ENCODE data around the gene MAP3K20.

The MAP3K20 gene

GRCh38 chr2:173043897-173044519 is 31.6 kb upstream of the MAP3K20 start:
- no peak for TF ChIP-seq CTCF (IDR thresholded peaks at IDR 0.05; ENCODE audit: borderline replicate concordance, insufficient read depth, low read depth, low read length)
- H3K4me3 ChIP-seq (ENCODE audit: low read depth, low read length) = no peak overlapping the region

- H3K4me3 ChIP-seq (ENCODE audit: low read depth, low read length) = no peak overlapping the region
- TF ChIP-seq CTCF (IDR thresholded peaks at IDR 0.05; ENCODE audit: borderline replicate concordance, insufficient read depth, low read depth, low read length) = no peak
Measured at GRCh38 chr2:173044686-173045085, 31.0 kb upstream of the MAP3K20 start.

- no peak overlapping the region for H3K4me3 ChIP-seq (ENCODE audit: low read depth, low read length)
- TF ChIP-seq CTCF (IDR thresholded peaks at IDR 0.05; ENCODE audit: borderline replicate concordance, insufficient read depth, low read depth, low read length) = no peak
Measured at GRCh38 chr2:173045181-173045580, 30.5 kb upstream of the MAP3K20 start.

- no peak overlapping the region for H3K4me3 ChIP-seq (ENCODE audit: low read depth, low read length)
- TF ChIP-seq CTCF (IDR thresholded peaks at IDR 0.05; ENCODE audit: borderline replicate concordance, insufficient read depth, low read depth, low read length) = no peak
Measured at GRCh38 chr2:173048522-173048896, 27.1 kb upstream of the MAP3K20 start.

GRCh38 chr2:173048897-173049661 is 26.6 kb upstream of the MAP3K20 start:
- no peak for TF ChIP-seq CTCF (IDR thresholded peaks at IDR 0.05; ENCODE audit: borderline replicate concordance, insufficient read depth, low read depth, low read length)
- H3K4me3 ChIP-seq (ENCODE audit: low read depth, low read length) = no peak overlapping the region

- H3K4me3 ChIP-seq (ENCODE audit: low read depth, low read length) = no peak overlapping the region
- TF ChIP-seq CTCF (IDR thresholded peaks at IDR 0.05; ENCODE audit: borderline replicate concordance, insufficient read depth, low read depth, low read length) = no peak
Measured at GRCh38 chr2:173049831-173050230, 25.8 kb upstream of the MAP3K20 start.

GRCh38 chr2:173050684-173051083 is 25.0 kb upstream of the MAP3K20 start:
- no peak overlapping the region for H3K4me3 ChIP-seq (ENCODE audit: low read depth, low read length)
- no peak for TF ChIP-seq CTCF (IDR thresholded peaks at IDR 0.05; ENCODE audit: borderline replicate concordance, insufficient read depth, low read depth, low read length)

Data from GM12875 (cell line).